Hepatic stellate cell (primary cell): ENCODE measurements around the gene ENGASE.

Experiments
- DNase-seq: peaks from one replicate; pipeline ENCODE4 v3.0.0; 2011; ENCODE audit warnings: low spot score

ENGASE gene

GRCh38 chr17:79094261-79094660 lies 19.6 kb downstream of the ENGASE start:
- DNase-seq: no peak

GRCh38 chr17:79095345-79096055 lies 20.9 kb downstream of the ENGASE start:
- DNase-seq: no peak

GRCh38 chr17:79096477-79096876 lies 21.9 kb downstream of the ENGASE start:
- DNase-seq: no peak

- DNase-seq: no peak
Measured at GRCh38 chr17:79097226-79098055, 22.8 kb downstream of the ENGASE start.

- no peak for DNase-seq
Measured at GRCh38 chr17:79098282-79098867, 23.8 kb downstream of the ENGASE start.

- DNase-seq: no peak
Measured at GRCh38 chr17:79100405-79100804, 25.8 kb downstream of the ENGASE start.

GRCh38 chr17:79101111-79101673 lies 26.6 kb downstream of the ENGASE start:
- DNase-seq: no peak

- DNase-seq: no peak
Measured at GRCh38 chr17:79102214-79102613, 27.6 kb downstream of the ENGASE start.

- no peak for DNase-seq
Measured at GRCh38 chr17:79104898-79105600, 30.4 kb downstream of the ENGASE start.

GRCh38 chr17:79105937-79106336 lies 31.3 kb downstream of the ENGASE start:
- DNase-seq: no peak

- no peak for DNase-seq
Measured at GRCh38 chr17:79106958-79107357, 32.3 kb downstream of the ENGASE start.

GRCh38 chr17:79107499-79108231 lies 33.0 kb downstream of the ENGASE start:
- DNase-seq: no peak

- no peak for DNase-seq
Measured at GRCh38 chr17:79108232-79108850, 33.7 kb downstream of the ENGASE start.

- no peak for DNase-seq
Measured at GRCh38 chr17:79108870-79109269, 34.2 kb downstream of the ENGASE start.

- DNase-seq: no peak
Measured at GRCh38 chr17:79109584-79109983, 35.0 kb downstream of the ENGASE start.

GRCh38 chr17:79111097-79111496 lies 36.5 kb downstream of the ENGASE start:
- no peak for DNase-seq

- no peak for DNase-seq
Measured at GRCh38 chr17:79112471-79112870, 37.8 kb downstream of the ENGASE start.

GRCh38 chr17:79113699-79114457 lies 39.3 kb downstream of the ENGASE start:
- DNase-seq: no peak

- no peak for DNase-seq
Measured at GRCh38 chr17:79114458-79115301, 40.1 kb downstream of the ENGASE start.
